ENCODE data around the gene HOMER1.

Gene HOMER1

GRCh38 chr5:79536193-79536906 is 22.4 kb upstream of the HOMER1 start:
- Histone ChIP-seq H3K36me3 (ENCODE audit: insufficient read depth) (no peaks in the 10 kb centered on the region), H3K4me2 (no peak overlapping the region), H3K4me1 (ENCODE audit: low read depth, poor library complexity, severe bottlenecking) (peaks cover 7% of the 10 kb centered on the region), H3K79me2 (ENCODE audit: insufficient read depth, low read depth) (no peaks in the 10 kb centered on the region), H3K27me3 (ENCODE audit: insufficient read depth, low read depth) (no peaks in the 10 kb centered on the region), H3K4me3 (IDR thresholded peaks at IDR 0.05; ENCODE audit: insufficient read depth, low read depth, low read length) (no peak overlapping the region), H4K20me1 (ENCODE audit: insufficient read depth) (no peaks in the 10 kb centered on the region), H3K27ac (no peak overlapping the region), H2AFZ (ENCODE audit: low read depth) (no peak overlapping the region), H3K9ac (no peak overlapping the region)
- no peak for TF ChIP-seq CTCF (conservative IDR thresholded peaks at IDR 0.05; ENCODE audit: low read depth, low read length)

- no peaks in the 10 kb centered on the region for H3K36me3 ChIP-seq (ENCODE audit: insufficient read depth)
- no peaks in the 10 kb centered on the region for H3K27me3 ChIP-seq (ENCODE audit: insufficient read depth, low read depth)
- H3K9ac ChIP-seq, result no peak overlapping the region
- no peaks in the 10 kb centered on the region for H4K20me1 ChIP-seq (ENCODE audit: insufficient read depth)
- H3K4me3 ChIP-seq (IDR thresholded peaks at IDR 0.05; ENCODE audit: insufficient read depth, low read depth, low read length), result no peak overlapping the region
- H2AFZ ChIP-seq (ENCODE audit: low read depth), result no peak overlapping the region
- H3K27ac ChIP-seq, result no peak overlapping the region
- 0 out of 2 replicates have a peak, but pooled peaks have one; percentile 15 for TF ChIP-seq CTCF (conservative IDR thresholded peaks at IDR 0.05; ENCODE audit: low read depth, low read length)
- peaks cover 7% of the 10 kb centered on the region for H3K4me1 ChIP-seq (ENCODE audit: low read depth, poor library complexity, severe bottlenecking)
- no peak overlapping the region for H3K4me2 ChIP-seq
- no peaks in the 10 kb centered on the region for H3K79me2 ChIP-seq (ENCODE audit: insufficient read depth, low read depth)
Observed at GRCh38 chr5:79535477-79536192, 21.7 kb upstream of the HOMER1 start.

- no peaks in the 10 kb centered on the region for H3K36me3 ChIP-seq (ENCODE audit: insufficient read depth)
- no peaks in the 10 kb centered on the region for H4K20me1 ChIP-seq (ENCODE audit: insufficient read depth)
- H3K27ac ChIP-seq, result no peak overlapping the region
- no peak overlapping the region for H3K4me2 ChIP-seq
- H3K4me3 ChIP-seq (IDR thresholded peaks at IDR 0.05; ENCODE audit: insufficient read depth, low read depth, low read length), result no peak overlapping the region
- H2AFZ ChIP-seq (ENCODE audit: low read depth), result no peak overlapping the region
- H3K4me1 ChIP-seq (ENCODE audit: low read depth, poor library complexity, severe bottlenecking), result no peaks in the 10 kb centered on the region
- no peaks in the 10 kb centered on the region for H3K27me3 ChIP-seq (ENCODE audit: insufficient read depth, low read depth)
- H3K79me2 ChIP-seq (ENCODE audit: insufficient read depth, low read depth), result no peaks in the 10 kb centered on the region
- no peak overlapping the region for H3K9ac ChIP-seq
- TF ChIP-seq CTCF (conservative IDR thresholded peaks at IDR 0.05; ENCODE audit: low read depth, low read length), result no peak
Observed at GRCh38 chr5:79529110-79529509, 15.2 kb upstream of the HOMER1 start.

GRCh38 chr5:79527431-79527830 is 13.5 kb upstream of the HOMER1 start:
- Histone ChIP-seq H3K4me3 (IDR thresholded peaks at IDR 0.05; ENCODE audit: insufficient read depth, low read depth, low read length) (no peak overlapping the region), H3K79me2 (ENCODE audit: insufficient read depth, low read depth) (no peaks in the 10 kb centered on the region), H3K27me3 (ENCODE audit: insufficient read depth, low read depth) (no peaks in the 10 kb centered on the region), H2AFZ (ENCODE audit: low read depth) (no peak overlapping the region), H3K4me1 (ENCODE audit: low read depth, poor library complexity, severe bottlenecking) (no peaks in the 10 kb centered on the region), H3K9ac (no peak overlapping the region), H3K27ac (no peak overlapping the region), H3K36me3 (ENCODE audit: insufficient read depth) (no peaks in the 10 kb centered on the region), H4K20me1 (ENCODE audit: insufficient read depth) (no peaks in the 10 kb centered on the region), H3K4me2 (no peak overlapping the region)
- TF ChIP-seq CTCF (conservative IDR thresholded peaks at IDR 0.05; ENCODE audit: low read depth, low read length), result no peak
